HEK293 (cell line): ENCODE measurements around the gene FILIP1L.
A peak's percentile ranks its signal among the peaks of the same experiment; 100 is the strongest.

Source experiments
- CTCF ChIA-PET: fragments of 350-600 bp; formaldehyde crosslinking; extraction: SDS; loops from one replicate; lab custom pipeline; 2021; ENCODE audit warnings: antibody characterized with exemption; lab: Yijun Ruan, JAX
- POLR2A ChIA-PET: fragments of 300-600 bp; formaldehyde crosslinking; extraction: SDS; loops from one replicate; lab custom pipeline; 2020; ENCODE audit warnings: antibody characterized with exemption, inconsistent platforms; lab: Yijun Ruan, JAX
- H3K27ac ChIP-seq: fragments of 200-500 bp; sonication (Bioruptor generic); 2 replicates; pipeline ENCODE4 v1.5.1; 2014; ENCODE audit warnings: low read depth, low read length, control low read depth, inconsistent platforms; ENCODE audit errors: extremely low read depth
- H3K36me3 ChIP-seq, 2 experiments: fragments of 200-500 bp in 1 of 2; sonication (Bioruptor generic) in 1 of 2; 1 replicate in 1 of 2; 2 replicates in 1 of 2; pipeline ENCODE4 v1.5.1; 2014 to 2017; ENCODE audit warnings: inconsistent platforms in 2 of 2, low read length in 2 of 2; ENCODE audit not compliant: control insufficient read depth in 2 of 2, insufficient read depth in 1 of 2
- H3K4me1 ChIP-seq: fragments of 200-500 bp; sonication (Bioruptor generic); 2 replicates; pipeline ENCODE4 v1.5.1; 2014; ENCODE audit warnings: mild to moderate bottlenecking, low read length, inconsistent platforms; ENCODE audit not compliant: control insufficient read depth, insufficient read depth
- H3K4me3 ChIP-seq: 2 replicates; pipeline ENCODE4 v1.5.1; 2011; ENCODE audit warnings: low read depth, mild to moderate bottlenecking, control low read depth, low read length, moderate library complexity
- H3K9me3 ChIP-seq: fragments of 200-500 bp; sonication (Bioruptor generic); 2 replicates; pipeline ENCODE4 v1.5.1; 2014; ENCODE audit warnings: low read depth, low read length, inconsistent platforms; ENCODE audit not compliant: control insufficient read depth, insufficient read depth
- FEZF1 ChIP-seq: fragments of 450-650 bp; formaldehyde crosslinking; IDR thresholded peaks from 2 replicates; pipeline ENCODE4 v1.5.1; 2016; ENCODE audit warnings: missing biosample characterization, missing genetic modification characterization
- HOXC10 ChIP-seq: sonication (generic); formaldehyde crosslinking; IDR thresholded peaks from 2 replicates; pipeline ENCODE4 v1.8.1; 2023; ENCODE audit warnings: mild to moderate bottlenecking, missing genetic modification reagents
- HOXD13 ChIP-seq: sonication (generic); formaldehyde crosslinking; IDR thresholded peaks from 2 replicates; pipeline ENCODE4 v1.8.0; 2022; ENCODE audit warnings: missing genetic modification reagents, borderline replicate concordance
- KLF16 ChIP-seq: fragments of 450-650 bp; formaldehyde crosslinking; IDR thresholded peaks from 2 replicates; pipeline ENCODE4 v1.5.1; 2017; ENCODE audit warnings: missing biosample characterization, missing genetic modification characterization
- PRDM1 ChIP-seq: fragments of 450-650 bp; formaldehyde crosslinking; IDR thresholded peaks from 2 replicates; pipeline ENCODE4; 2016; ENCODE audit warnings: missing biosample characterization, missing genetic modification characterization
- SP7 ChIP-seq: fragments of 450-650 bp; formaldehyde crosslinking; IDR thresholded peaks from 2 replicates; pipeline ENCODE4 v1.5.1; 2016; ENCODE audit warnings: missing biosample characterization, missing genetic modification characterization
- ZBTB7A ChIP-seq: fragments of 450-650 bp; formaldehyde crosslinking; IDR thresholded peaks from 2 replicates; pipeline ENCODE4 v1.5.1; 2016; ENCODE audit warnings: low read depth, missing biosample characterization, missing genetic modification characterization
- ZFP3 ChIP-seq: fragments of 450-650 bp; formaldehyde crosslinking; IDR thresholded peaks from 2 replicates; pipeline ENCODE4 v1.5.1; 2016; ENCODE audit warnings: low read depth, missing biosample characterization, missing genetic modification characterization
- ZNF121 ChIP-seq: fragments of 450-650 bp; formaldehyde crosslinking; IDR thresholded peaks from 2 replicates; pipeline ENCODE4 v1.5.1; 2016; ENCODE audit warnings: missing biosample characterization, missing genetic modification characterization
- ZNF24 ChIP-seq: fragments of 450-650 bp; formaldehyde crosslinking; IDR thresholded peaks from 2 replicates; pipeline ENCODE4 v1.5.1; 2016; ENCODE audit warnings: missing biosample characterization, missing genetic modification characterization
- ZNF354C ChIP-seq: fragments of 450-650 bp; formaldehyde crosslinking; IDR thresholded peaks from 2 replicates; pipeline ENCODE4 v1.5.1; 2016; ENCODE audit warnings: missing biosample characterization, missing genetic modification characterization, low read depth, borderline replicate concordance
- ZNF423 ChIP-seq: fragments of 450-650 bp; formaldehyde crosslinking; IDR thresholded peaks from 2 replicates; pipeline ENCODE4 v1.5.1; 2016; ENCODE audit warnings: missing biosample characterization, missing genetic modification characterization
- ZNF530 ChIP-seq: fragments of 450-650 bp; formaldehyde crosslinking; IDR thresholded peaks from 2 replicates; pipeline ENCODE4 v1.5.1; 2016; ENCODE audit warnings: low read depth, missing biosample characterization, missing genetic modification characterization
- ZNF571 ChIP-seq: fragments of 450-650 bp; formaldehyde crosslinking; IDR thresholded peaks from 2 replicates; pipeline ENCODE4 v1.5.0; 2017; ENCODE audit warnings: missing biosample characterization, missing genetic modification characterization
- ZNF624 ChIP-seq: fragments of 450-650 bp; formaldehyde crosslinking; IDR thresholded peaks from 2 replicates; pipeline ENCODE4 v1.5.1; 2017; ENCODE audit warnings: missing biosample characterization, missing genetic modification characterization
- ZNF677 ChIP-seq: fragments of 450-650 bp; IDR thresholded peaks from 2 replicates; pipeline ENCODE4 v1.5.0; 2018; ENCODE audit warnings: missing biosample characterization, mild to moderate bottlenecking, missing genetic modification characterization, moderate library complexity
- ZNF747 ChIP-seq: fragments of 450-650 bp; formaldehyde crosslinking; IDR thresholded peaks from 2 replicates; pipeline ENCODE4 v1.5.1; 2016; ENCODE audit warnings: missing biosample characterization, missing genetic modification characterization
- ZNF776 ChIP-seq: fragments of 450-650 bp; formaldehyde crosslinking; IDR thresholded peaks from 2 replicates; pipeline ENCODE4 v1.5.0; 2017; ENCODE audit warnings: missing biosample characterization, missing genetic modification characterization, borderline replicate concordance
- ZSCAN30 ChIP-seq: fragments of 450-650 bp; IDR thresholded peaks from 2 replicates; pipeline ENCODE4 v1.5.1; 2018; ENCODE audit warnings: missing biosample characterization, mild to moderate bottlenecking, missing genetic modification characterization, moderate library complexity
- TF ChIP-seq, protein P1 (sequence below): fragments of 450-650 bp; formaldehyde crosslinking; IDR thresholded peaks from 2 replicates; pipeline ENCODE4 v1.5.1; 2016; ENCODE audit warnings: missing biosample characterization, missing genetic modification characterization
- TF ChIP-seq, protein P2 (sequence below): fragments of 450-650 bp; formaldehyde crosslinking; IDR thresholded peaks from 2 replicates; pipeline ENCODE4 v1.5.1; 2016; ENCODE audit warnings: missing biosample characterization, missing genetic modification characterization
- TF ChIP-seq, protein P3 (sequence below): fragments of 450-650 bp; formaldehyde crosslinking; IDR thresholded peaks from 2 replicates; pipeline ENCODE4 v1.5.1; 2017; ENCODE audit warnings: missing biosample characterization, missing genetic modification characterization

Gene FILIP1L

DNA sequence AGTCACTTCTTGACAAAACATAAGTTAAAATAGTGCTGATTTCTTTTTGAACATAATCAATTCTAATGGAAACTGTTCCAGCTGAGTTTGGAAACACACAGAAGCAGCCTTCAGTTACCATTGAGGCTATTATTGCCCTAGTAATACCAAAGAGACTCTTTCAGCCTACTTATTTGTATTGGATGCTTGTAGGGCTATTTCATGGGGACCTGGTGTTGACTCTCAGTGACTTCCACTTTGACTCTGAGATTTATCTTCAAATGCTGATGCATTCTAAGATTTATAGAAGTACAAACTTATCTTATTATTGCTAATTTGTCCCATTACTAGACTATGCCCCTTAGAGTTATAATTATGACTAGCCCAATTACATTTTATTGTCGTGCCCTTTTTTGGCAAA is 229.2 kb downstream of the FILIP1L start (continued):
- TF ChIP-seq, protein P1, sequence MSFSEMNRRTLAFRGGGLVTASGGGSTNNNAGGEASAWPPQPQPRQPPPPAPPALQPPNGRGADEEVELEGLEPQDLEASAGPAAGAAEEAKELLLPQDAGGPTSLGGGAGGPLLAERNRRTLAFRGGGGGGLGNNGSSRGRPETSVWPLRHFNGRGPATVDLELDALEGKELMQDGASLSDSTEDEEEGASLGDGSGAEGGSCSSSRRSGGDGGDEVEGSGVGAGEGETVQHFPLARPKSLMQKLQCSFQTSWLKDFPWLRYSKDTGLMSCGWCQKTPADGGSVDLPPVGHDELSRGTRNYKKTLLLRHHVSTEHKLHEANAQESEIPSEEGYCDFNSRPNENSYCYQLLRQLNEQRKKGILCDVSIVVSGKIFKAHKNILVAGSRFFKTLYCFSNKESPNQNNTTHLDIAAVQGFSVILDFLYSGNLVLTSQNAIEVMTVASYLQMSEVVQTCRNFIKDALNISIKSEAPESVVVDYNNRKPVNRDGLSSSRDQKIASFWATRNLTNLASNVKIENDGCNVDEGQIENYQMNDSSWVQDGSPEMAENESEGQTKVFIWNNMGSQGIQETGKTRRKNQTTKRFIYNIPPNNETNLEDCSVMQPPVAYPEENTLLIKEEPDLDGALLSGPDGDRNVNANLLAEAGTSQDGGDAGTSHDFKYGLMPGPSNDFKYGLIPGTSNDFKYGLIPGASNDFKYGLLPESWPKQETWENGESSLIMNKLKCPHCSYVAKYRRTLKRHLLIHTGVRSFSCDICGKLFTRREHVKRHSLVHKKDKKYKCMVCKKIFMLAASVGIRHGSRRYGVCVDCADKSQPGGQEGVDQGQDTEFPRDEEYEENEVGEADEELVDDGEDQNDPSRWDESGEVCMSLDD (tag by site-specific recombination), result no peak

DNA sequence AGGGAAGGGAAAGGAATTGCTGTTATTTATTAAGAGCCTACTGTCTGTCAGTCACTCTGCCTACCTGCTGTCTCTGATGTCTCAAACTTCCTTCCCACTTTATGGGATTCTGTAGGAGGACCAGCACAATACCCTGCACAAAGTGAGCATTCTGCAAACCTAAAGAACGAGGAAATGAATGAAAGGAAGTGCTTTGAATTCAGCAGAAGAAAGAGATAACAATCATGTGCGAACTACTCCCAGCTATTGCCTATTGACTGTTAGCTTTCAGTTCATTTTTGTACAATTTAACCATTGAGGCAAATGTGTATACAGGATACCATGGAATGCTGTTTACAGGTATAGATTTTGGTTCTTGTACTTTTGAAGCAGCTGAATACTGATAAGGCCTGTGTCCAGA is 229.8 kb downstream of the FILIP1L start:
- Histone ChIP-seq H3K4me1 (no peaks in the 10 kb centered on the region), H3K9me3 (no peaks in the 10 kb centered on the region), H3K27ac (no peak overlapping the region), H3K4me3 (no peak overlapping the region), H3K36me3 (no peaks in the 10 kb centered on the region)
- ChIA-PET POLR2A (no interaction called here), CTCF (interaction anchor here (1.0 to 1.1 kb wide), 2 partner anchors 9 to 206 kb away, joined by 3 read pairs; no protein-coding TSS in a partner anchor)
- TF ChIP-seq PRDM1 (tag by site-specific recombination) (no peak), FEZF1 (tag by site-specific recombination) (peak; percentile 19; the same call in 1 of the 2 replicates), ZNF677 (tag by site-specific recombination) (no peak), ZNF121 (tag by site-specific recombination) (no peak), ZNF776 (tag by site-specific recombination) (no peak), HOXC10 (CRISPR knock-in tag) (no peak)
- TF ChIP-seq, protein P2, sequence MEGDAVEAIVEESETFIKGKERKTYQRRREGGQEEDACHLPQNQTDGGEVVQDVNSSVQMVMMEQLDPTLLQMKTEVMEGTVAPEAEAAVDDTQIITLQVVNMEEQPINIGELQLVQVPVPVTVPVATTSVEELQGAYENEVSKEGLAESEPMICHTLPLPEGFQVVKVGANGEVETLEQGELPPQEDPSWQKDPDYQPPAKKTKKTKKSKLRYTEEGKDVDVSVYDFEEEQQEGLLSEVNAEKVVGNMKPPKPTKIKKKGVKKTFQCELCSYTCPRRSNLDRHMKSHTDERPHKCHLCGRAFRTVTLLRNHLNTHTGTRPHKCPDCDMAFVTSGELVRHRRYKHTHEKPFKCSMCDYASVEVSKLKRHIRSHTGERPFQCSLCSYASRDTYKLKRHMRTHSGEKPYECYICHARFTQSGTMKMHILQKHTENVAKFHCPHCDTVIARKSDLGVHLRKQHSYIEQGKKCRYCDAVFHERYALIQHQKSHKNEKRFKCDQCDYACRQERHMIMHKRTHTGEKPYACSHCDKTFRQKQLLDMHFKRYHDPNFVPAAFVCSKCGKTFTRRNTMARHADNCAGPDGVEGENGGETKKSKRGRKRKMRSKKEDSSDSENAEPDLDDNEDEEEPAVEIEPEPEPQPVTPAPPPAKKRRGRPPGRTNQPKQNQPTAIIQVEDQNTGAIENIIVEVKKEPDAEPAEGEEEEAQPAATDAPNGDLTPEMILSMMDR (tag by site-specific recombination), result no peak

DNA sequence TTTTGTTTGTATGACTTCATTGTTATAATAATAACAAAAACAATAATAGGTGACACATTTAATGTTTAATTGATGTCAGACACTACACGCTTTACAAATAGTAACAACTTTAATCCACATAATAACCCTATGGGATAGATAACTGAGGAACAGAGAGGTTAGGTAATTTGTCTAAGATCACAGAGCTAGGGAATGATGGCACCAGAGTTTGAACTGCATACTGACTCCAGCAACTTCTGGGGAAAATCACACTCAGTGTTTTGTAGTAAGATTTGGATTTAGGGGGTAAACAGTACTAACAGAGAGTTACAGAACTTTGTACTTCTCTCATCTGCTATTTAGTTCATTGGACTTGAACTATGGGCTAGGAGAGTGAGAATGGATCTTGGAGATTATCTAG is 230.6 kb downstream of the FILIP1L start:
- Histone ChIP-seq H3K9me3 (no peaks in the 10 kb centered on the region), H3K36me3 (no peaks in the 10 kb centered on the region), H3K4me1 (no peaks in the 10 kb centered on the region), H3K4me3 (no peak overlapping the region), H3K27ac (no peak overlapping the region)
- ChIA-PET CTCF (interaction anchor here (1.0 to 1.1 kb wide), 2 partner anchors 10 to 206 kb away, joined by 3 read pairs; no protein-coding TSS in a partner anchor), POLR2A (no interaction called here)
- no peak for TF ChIP-seq ZNF747 (tag by site-specific recombination)
- TF ChIP-seq ZNF571, result no peak
- TF ChIP-seq ZNF624 (tag by site-specific recombination), result no peak
- no peak for TF ChIP-seq KLF16 (tag by site-specific recombination)
- TF ChIP-seq ZFP3 (tag by site-specific recombination), result no peak
- TF ChIP-seq, protein P3, sequence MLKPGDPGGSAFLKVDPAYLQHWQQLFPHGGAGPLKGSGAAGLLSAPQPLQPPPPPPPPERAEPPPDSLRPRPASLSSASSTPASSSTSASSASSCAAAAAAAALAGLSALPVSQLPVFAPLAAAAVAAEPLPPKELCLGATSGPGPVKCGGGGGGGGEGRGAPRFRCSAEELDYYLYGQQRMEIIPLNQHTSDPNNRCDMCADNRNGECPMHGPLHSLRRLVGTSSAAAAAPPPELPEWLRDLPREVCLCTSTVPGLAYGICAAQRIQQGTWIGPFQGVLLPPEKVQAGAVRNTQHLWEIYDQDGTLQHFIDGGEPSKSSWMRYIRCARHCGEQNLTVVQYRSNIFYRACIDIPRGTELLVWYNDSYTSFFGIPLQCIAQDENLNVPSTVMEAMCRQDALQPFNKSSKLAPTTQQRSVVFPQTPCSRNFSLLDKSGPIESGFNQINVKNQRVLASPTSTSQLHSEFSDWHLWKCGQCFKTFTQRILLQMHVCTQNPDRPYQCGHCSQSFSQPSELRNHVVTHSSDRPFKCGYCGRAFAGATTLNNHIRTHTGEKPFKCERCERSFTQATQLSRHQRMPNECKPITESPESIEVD, result no peak
- no peak for TF ChIP-seq SP7 (tag by site-specific recombination)
- no peak for TF ChIP-seq HOXD13 (CRISPR knock-in tag)
- no peak for TF ChIP-seq ZSCAN30 (tag by site-specific recombination)
- no peak for TF ChIP-seq ZNF354C (tag by site-specific recombination)
- no peak for TF ChIP-seq ZBTB7A (tag by site-specific recombination)
- TF ChIP-seq ZNF24 (tag by site-specific recombination), result no peak
- no peak for TF ChIP-seq ZNF530 (tag by site-specific recombination)
- no peak for TF ChIP-seq ZNF423 (tag by site-specific recombination)
